T-cell (primary cell): Measurements from ENCODE around the gene PWWP2A. TPM values are rescaled to one million over a fixed set of nuclear protein-coding genes. Genes with fewer than 3 reads are reported as not detected.

ENCODE experiments used
- ATAC-seq, 4 experiments: fragments of 200-7000 bp in 3 of 4; fragments of 150-1000 bp in 1 of 4; cut with Tn5 transposase; replicated peaks in 1 of 4; 1 replicate in 3 of 4; 2 replicates in 1 of 4; pipeline ENCODE4 v1.10.0; 2021; ENCODE audit warnings: moderate library complexity in 3 of 4, mild to moderate bottlenecking in 2 of 4, moderate number of reproducible peaks in 1 of 4
- CTCF ChIA-PET, 2 donors: fragments of 300-600 bp; sonication (Branson Sonifier 250); formaldehyde crosslinking; loops; one replicate each; lab custom pipeline; 2022; ENCODE audit warnings: antibody characterized with exemption in 2 of 2; lab: Charles Lee
- POLR2A ChIA-PET, 2 donors: fragments of 300-600 bp; sonication (Branson Sonifier 250); formaldehyde crosslinking; loops; one replicate each; lab custom pipeline; 2022; ENCODE audit warnings: antibody characterized with exemption in 2 of 2; lab: Charles Lee
- DNase-seq, 35 experiments: peaks; one replicate each; pipeline versions ENCODE4 v3.0.0 to v3.0.0-alpha.2; 2013 to 2023
- H3K27ac ChIP-seq: one replicate; pipeline ENCODE4 v1.5.1; 2013; ENCODE audit warnings: low read length
- H3K27me3 ChIP-seq, 2 experiments: replicated peaks in 1 of 2; 1 replicate in 1 of 2; 2 replicates in 1 of 2; pipeline versions ENCODE4 v1.6.1 to v1.7.0; 2013; ENCODE audit warnings: low read length in 1 of 2, mixed read lengths in 1 of 2; ENCODE audit not compliant: control insufficient read depth in 2 of 2, insufficient read depth in 2 of 2; ENCODE audit errors: extremely low read depth in 1 of 2
- H3K36me3 ChIP-seq, 2 donors: 1 replicate in 1 of 2; 2 replicates in 1 of 2; pipeline versions ENCODE4 v1.6.1 to v1.7.0; 2013; ENCODE audit warnings: low read length in 1 of 2; ENCODE audit not compliant: control insufficient read depth in 2 of 2, insufficient read depth in 1 of 2; ENCODE audit errors: extremely low read depth in 1 of 2
- H3K4me1 ChIP-seq, 2 experiments: 1 replicate in 1 of 2; 2 replicates in 1 of 2; pipeline versions ENCODE4 v1.6.1 to v1.7.0; 2013; ENCODE audit warnings: low read length in 2 of 2, mixed read lengths in 1 of 2; ENCODE audit not compliant: insufficient read depth in 2 of 2, control insufficient read depth in 1 of 2; ENCODE audit errors: extremely low read depth in 1 of 2
- H3K4me3 ChIP-seq, 2 donors: 1 replicate in 1 of 2; 2 replicates in 1 of 2; pipeline versions ENCODE4 v1.5.1 to v1.7.0; 2013; ENCODE audit warnings: mild to moderate bottlenecking in 2 of 2, low read length in 1 of 2, moderate library complexity in 1 of 2; ENCODE audit not compliant: control insufficient read depth in 1 of 2; ENCODE audit errors: extremely low read depth in 1 of 2
- H3K9me3 ChIP-seq: 2 replicates; pipeline ENCODE4 v1.7.0; 2013
- H3K27ac Mint-ChIP-seq, 2 donors: one replicate each; pipeline ENCODE4 v1.8.0; 2020 to 2021; ENCODE audit warnings: mild to moderate bottlenecking in 2 of 2, mixed read lengths in 2 of 2
- H3K27me3 Mint-ChIP-seq, 2 donors: one replicate each; pipeline ENCODE4 v1.8.0; 2021 to 2022; ENCODE audit warnings: mixed read lengths in 2 of 2
- H3K36me3 Mint-ChIP-seq: one replicate; pipeline ENCODE4 v1.8.0; 2021; ENCODE audit warnings: mixed read lengths
- H3K4me1 Mint-ChIP-seq, 3 donors: one replicate each; pipeline ENCODE4 v1.8.0; 2020 to 2022; ENCODE audit warnings: mixed read lengths in 3 of 3, mild to moderate bottlenecking in 1 of 3
- H3K4me3 Mint-ChIP-seq, 3 donors: one replicate each; pipeline ENCODE4 v1.8.0; 2020 to 2022; ENCODE audit warnings: mild to moderate bottlenecking in 3 of 3, mixed read lengths in 3 of 3, moderate library complexity in 3 of 3
- H3K9me3 Mint-ChIP-seq, 3 donors: one replicate each; pipeline ENCODE4 v1.8.0; 2020 to 2022; ENCODE audit warnings: mixed read lengths in 3 of 3
- WGBS: methylation state at CpG from one replicate; pipeline ENCODE4 v1.1.5; 2013; ENCODE audit warnings: missing lambda C conversion rate; ENCODE audit not compliant: insufficient coverage; 5-methylcytosine and 5-hydroxymethylcytosine counted together
- total RNA-seq, 35 experiments: library from RNA in 6 of 35; stranded (reverse) in 6 of 35; fragments of 120-200 nt in 1 of 35; gene quantifications; one replicate each; pipeline versions ENCODE4 v1.2.1 to v1.2.4 and lab custom pipeline; 2013 to 2026

The PWWP2A gene
- total RNA-seq, 5 donors from 2014 or later (not counting 1 experiment from before 2014, with no cell fraction given) = 25.1 to 39.8 (median 36.0) TPM

DNA sequence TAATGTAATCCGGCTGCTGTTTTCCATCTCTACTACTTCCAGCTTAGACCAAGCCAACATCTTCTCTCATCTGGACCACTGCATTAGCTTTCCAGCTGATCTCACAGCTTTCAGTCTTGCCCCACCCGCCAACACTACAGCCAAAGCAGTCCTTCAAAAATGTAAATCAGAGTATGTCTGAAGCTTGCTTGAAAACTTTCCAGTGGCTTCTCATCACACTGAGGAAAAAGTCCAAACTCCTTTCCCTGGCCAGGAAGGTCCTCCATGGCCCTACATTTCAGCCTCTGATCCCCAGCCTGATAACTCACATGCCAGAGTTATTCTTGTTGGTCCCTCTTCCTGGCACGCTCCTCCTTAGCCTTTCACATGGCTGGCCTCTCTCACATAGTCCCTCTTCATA lies 71.8 kb downstream of the PWWP2A start:
- Mint-ChIP-seq H3K27me3 (no peaks in the 10 kb centered on the region), H3K4me3 (no peak overlapping the region), H3K27ac (no peak overlapping the region), H3K4me1 (peaks cover 0 to 5% (median 4%) of the 10 kb centered on the region in 3 donors), H3K9me3 (no peaks in the 10 kb centered on the region), H3K36me3 (peaks cover 76% of the 10 kb centered on the region)
- Histone ChIP-seq H3K4me1 (no peaks in the 10 kb centered on the region), H3K27me3 (no peaks in the 10 kb centered on the region), H3K9me3 (no peaks in the 10 kb centered on the region), H3K4me3 (no peak overlapping the region), H3K27ac (no peak overlapping the region), H3K36me3 (peaks cover 6 to 50% of the 10 kb centered on the region in 2 donors)
- ATAC-seq = no peak
- no peak for DNase-seq
- CTCF ChIA-PET = no interaction called here
- POLR2A ChIA-PET = no interaction called here
- WGBS = 100% methylated on average over 3 of the region's 3 CpGs

DNA sequence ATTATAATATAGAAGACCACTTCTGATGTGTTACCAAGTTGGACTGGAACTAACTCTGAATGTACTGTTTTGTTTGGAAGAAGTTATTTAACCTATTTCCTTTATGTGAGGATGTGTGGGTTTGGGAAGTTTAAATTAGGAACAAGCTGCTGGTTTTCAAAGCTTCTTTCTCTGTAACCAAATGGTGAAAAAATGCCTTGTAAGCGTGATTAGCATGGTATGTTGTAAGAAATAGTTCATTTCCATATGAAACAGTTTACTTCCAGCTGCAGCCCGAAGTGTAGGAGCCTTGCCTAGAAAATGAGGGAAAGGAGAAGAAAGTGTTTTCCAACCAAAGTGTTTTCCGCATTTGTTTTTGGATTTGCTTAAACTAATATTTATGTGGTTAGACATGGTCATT lies 74.3 kb downstream of the PWWP2A start:
- Mint-ChIP-seq H3K9me3 (no peaks in the 10 kb centered on the region), H3K27ac (no peak overlapping the region), H3K4me3 (no peak overlapping the region), H3K4me1 (peaks cover 0 to 5% (median 4%) of the 10 kb centered on the region in 3 donors), H3K27me3 (no peaks in the 10 kb centered on the region), H3K36me3 (peaks cover 65% of the 10 kb centered on the region)
- H3K36me3 ChIP-seq = peaks cover 3 to 41% of the 10 kb centered on the region in 2 donors
- no peak for ATAC-seq
- POLR2A ChIA-PET = interaction anchor here in 1 of 2 donors (0.6 kb wide), 1 partner anchor 374 kb away, joined by 4 read pairs; no protein-coding TSS in a partner anchor
- H3K4me1 ChIP-seq = no peaks in the 10 kb centered on the region
- CTCF ChIA-PET = interaction anchor here in 1 of 2 donors (0.6 kb wide), 1 partner anchor 345 kb away, joined by 3 read pairs; no protein-coding TSS in a partner anchor
- H3K9me3 ChIP-seq = no peaks in the 10 kb centered on the region
- no peak overlapping the region for H3K27ac ChIP-seq
- WGBS = no CpG with 5 or more reads among the region's 3 CpGs
- no peak overlapping the region for H3K4me3 ChIP-seq
- H3K27me3 ChIP-seq = no peaks in the 10 kb centered on the region
- DNase-seq = no peak

DNA sequence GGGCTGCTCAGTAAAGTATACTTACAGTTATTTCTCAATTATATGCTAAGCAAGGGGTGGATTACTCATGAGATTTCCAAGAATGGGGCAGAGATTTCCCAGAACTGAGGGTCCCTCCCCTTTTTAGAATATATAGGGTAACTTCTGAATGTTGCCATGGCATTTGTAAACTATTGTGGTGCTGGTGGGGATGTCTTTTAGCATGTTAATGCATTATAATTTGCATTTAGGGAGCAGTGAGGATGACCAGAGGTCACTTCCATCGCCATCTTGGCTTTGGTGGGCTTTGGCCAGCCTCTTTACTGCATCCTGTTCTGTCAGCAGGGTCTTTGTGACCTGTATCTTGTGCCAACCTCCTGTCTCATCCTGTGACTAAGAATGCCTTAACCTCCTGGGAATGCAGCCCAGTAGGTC lies 74.9 kb downstream of the PWWP2A start:
- CTCF ChIA-PET = no interaction called here
- POLR2A ChIA-PET = interaction anchor here in 1 of 2 donors (0.6 kb wide), 1 partner anchor 375 kb away, joined by 4 read pairs; no protein-coding TSS in a partner anchor
- Mint-ChIP-seq H3K36me3 (peaks cover 62% of the 10 kb centered on the region), H3K9me3 (no peaks in the 10 kb centered on the region), H3K4me3 (no peak overlapping the region), H3K27ac (no peak overlapping the region), H3K27me3 (no peaks in the 10 kb centered on the region), H3K4me1 (peaks cover 0 to 5% (median 4%) of the 10 kb centered on the region in 3 donors)
- ATAC-seq = no peak
- Histone ChIP-seq H3K36me3 (peaks cover 0 to 39% of the 10 kb centered on the region in 2 donors), H3K27ac (no peak overlapping the region), H3K27me3 (no peaks in the 10 kb centered on the region), H3K9me3 (no peaks in the 10 kb centered on the region), H3K4me1 (no peaks in the 10 kb centered on the region), H3K4me3 (no peak overlapping the region)
- no peak for DNase-seq
- 100% methylated on average over 1 of the region's 1 CpG for WGBS

DNA sequence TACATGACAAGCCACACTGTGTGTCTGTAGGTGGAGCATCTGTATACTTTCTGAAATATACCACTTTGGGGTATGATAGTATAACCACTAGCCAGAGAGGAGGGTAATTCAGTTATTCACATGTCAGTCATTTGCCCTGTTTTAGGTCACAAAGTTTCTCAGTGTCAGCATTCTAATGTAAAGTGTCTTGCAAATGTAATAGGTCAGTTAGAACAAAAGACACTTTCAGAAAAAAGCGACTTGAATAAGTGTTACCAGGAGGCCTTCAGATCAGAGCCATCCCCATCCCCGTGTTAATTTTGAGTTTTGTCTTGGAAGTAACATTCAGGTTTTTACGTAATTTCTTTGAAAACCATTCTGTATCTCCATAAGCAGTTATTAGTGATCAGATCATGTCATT lies 76.6 kb downstream of the PWWP2A start:
- DNase-seq (no peak), ATAC-seq (no peak)
- Histone ChIP-seq H3K4me1 (no peaks in the 10 kb centered on the region), H3K4me3 (no peak overlapping the region), H3K9me3 (no peaks in the 10 kb centered on the region), H3K27me3 (no peaks in the 10 kb centered on the region), H3K36me3 (peaks cover 0 to 38% of the 10 kb centered on the region in 2 donors), H3K27ac (no peak overlapping the region)
- Mint-ChIP-seq H3K27me3 (no peaks in the 10 kb centered on the region), H3K9me3 (no peaks in the 10 kb centered on the region), H3K4me3 (no peak overlapping the region), H3K4me1 (peaks cover 0 to 5% (median 4%) of the 10 kb centered on the region in 3 donors), H3K36me3 (peaks cover 60% of the 10 kb centered on the region), H3K27ac (no peak overlapping the region)
- ChIA-PET CTCF (no interaction called here), POLR2A (no interaction called here)
- WGBS = no CpG with 5 or more reads among the region's 3 CpGs

Other genes starting within 250 kb of the PWWP2A start
- under 1 TPM in 1 of 5 donors, not detected in 4; 0.12 TPM for gene ADRA1B, start 203.0 kb downstream of the PWWP2A start, total RNA-seq
- 10 to 100 TPM; 25.4 to 43.6 (median 37.3) TPM for gene TTC1, start 110.3 kb downstream of the PWWP2A start, total RNA-seq
- not detected for gene FABP6, start 110.1 kb upstream of the PWWP2A start, total RNA-seq
- under 1 TPM in 3 of 5 donors, not detected in 2; 0.33 to 0.41 (median 0.35) TPM for gene CCNJL, start 193.1 kb upstream of the PWWP2A start, total RNA-seq